K562 (cell line): ENCODE results near the gene DNAAF9. TPM values are rescaled to one million over a fixed set of nuclear protein-coding genes. Genes with fewer than 3 reads are reported as not detected.
A peak's percentile ranks its signal among the peaks of the same experiment; 100 is the strongest.

ENCODE experiments used
- ATAC-seq: fragments of 200-7000 bp; cut with Tn5 transposase; 3 replicates; pipeline ENCODE4 v1.9.1; 2020; ENCODE audit warnings: moderate library complexity
- BruUV-seq: library from RNA; stranded (reverse); fragments of 400-500 nt; replicated peaks from 2 replicates; lab custom pipeline; 2021; lab: Mats Ljungman, UMichigan
- CTCF ChIA-PET: fragments of 300-600 bp; formaldehyde crosslinking; extraction: SDS; loops from one replicate; lab custom pipeline; 2021; ENCODE audit warnings: low intra/inter-chr PET ratio; lab: Yijun Ruan, JAX
- POLR2A ChIA-PET: fragments of 300-600, 350-650 bp; sonication (Branson Sonifier 250); formaldehyde crosslinking; extraction: SDS; loops from one replicate; lab custom pipeline; 2021; ENCODE audit warnings: antibody characterized with exemption, inconsistent platforms; lab: Yijun Ruan, JAX
- DNase-seq, 4 experiments: peaks; one replicate each; pipeline versions ENCODE4 v3.0.0 to v3.0.0-alpha.2; 2011 to 2018; ENCODE audit warnings: low spot score in 3 of 4, mixed read lengths in 3 of 4; ENCODE audit errors: extremely low read depth in 1 of 4
- FAIRE-seq: peaks from 2 replicates; lab custom pipeline; 2011; peaks lifted over from hg19 to GRCh38; lab: Jason Lieb, UNC
- H2AFZ ChIP-seq: 2 replicates; pipeline ENCODE4 v1.6.0; 2011; ENCODE audit warnings: low read depth, low read length, control low read depth, inconsistent platforms
- H3K27ac ChIP-seq: fragments of 200-600 bp; 3 replicates; pipeline ENCODE4 v1.8.0; 2011; ENCODE audit warnings: low read depth, mild to moderate bottlenecking, control low read depth, inconsistent platforms, low read length, moderate library complexity, mixed read lengths; ENCODE audit errors: extremely low read depth
- H3K27me3 ChIP-seq, 2 experiments: fragments of 300-600 bp in 1 of 2; 2 replicates in 1 of 2; 3 replicates in 1 of 2; pipeline versions ENCODE4 v1.6.0 to v1.8.0; 2011; ENCODE audit warnings: inconsistent platforms in 2 of 2, low read length in 2 of 2, mild to moderate bottlenecking in 1 of 2, mixed read lengths in 1 of 2, moderate library complexity in 1 of 2; ENCODE audit not compliant: control insufficient read depth in 2 of 2, insufficient read depth in 2 of 2
- H3K36me3 ChIP-seq: fragments of 300-600 bp; 3 replicates; pipeline ENCODE4 v1.8.0; 2011; ENCODE audit warnings: mild to moderate bottlenecking, low read length, inconsistent platforms; ENCODE audit not compliant: control insufficient read depth, insufficient read depth
- H3K4me1 ChIP-seq, 2 experiments: fragments of 200-600 bp in 1 of 2; replicated peaks in 1 of 2; 2 replicates in 1 of 2; 3 replicates in 1 of 2; pipeline versions ENCODE4 v1.5.1 to v1.8.0; 2011; ENCODE audit warnings: inconsistent platforms in 2 of 2, low read length in 2 of 2, mild to moderate bottlenecking in 1 of 2, mixed read lengths in 1 of 2, moderate library complexity in 1 of 2; ENCODE audit not compliant: control insufficient read depth in 2 of 2, insufficient read depth in 2 of 2
- H3K4me2 ChIP-seq: 2 replicates; pipeline ENCODE4 v1.6.1; 2011; ENCODE audit warnings: low read length, control low read depth, inconsistent platforms, mixed read lengths; ENCODE audit not compliant: insufficient read depth
- H3K4me3 ChIP-seq: fragments of 200-600 bp; sonication (generic), shearing (Covaris generic); 2 replicates; pipeline ENCODE4 v1.5.1; 2016; ENCODE audit warnings: control low read depth, inconsistent platforms
- H3K79me2 ChIP-seq: fragments of 200-600 bp; 3 replicates; pipeline ENCODE4 v1.8.0; 2011; ENCODE audit warnings: low read length, inconsistent platforms; ENCODE audit not compliant: control insufficient read depth, insufficient read depth
- H3K9ac ChIP-seq, 2 experiments: 2 replicates each; pipeline versions ENCODE4 v1.6.0 to v1.6.1; 2011; ENCODE audit warnings: low read depth in 2 of 2, low read length in 2 of 2, control low read depth in 1 of 2, inconsistent platforms in 1 of 2, mild to moderate bottlenecking in 1 of 2, mixed read lengths in 1 of 2; ENCODE audit not compliant: insufficient read depth in 1 of 2
- H3K9me1 ChIP-seq: one replicate; pipeline ENCODE4 v1.6.0; 2011; ENCODE audit warnings: inconsistent platforms, mild to moderate bottlenecking, low read length, moderate library complexity; ENCODE audit not compliant: control insufficient read depth, insufficient read depth
- H3K9me3 ChIP-seq: replicated peaks from 2 replicates; pipeline ENCODE4 v1.5.1; 2011; ENCODE audit warnings: low read depth, low read length, inconsistent platforms; ENCODE audit not compliant: control insufficient read depth, insufficient read depth
- H4K20me1 ChIP-seq: replicated peaks from 2 replicates; pipeline ENCODE4 v1.6.1; 2011; ENCODE audit warnings: low read length, inconsistent platforms, mixed read lengths; ENCODE audit not compliant: control insufficient read depth, insufficient read depth
- EGR1 ChIP-seq: fragments of 450-650 bp; conservative IDR thresholded peaks from 2 replicates; pipeline ENCODE4 v1.6.1; 2017; ENCODE audit warnings: mild to moderate bottlenecking
- EP400 ChIP-seq: fragments of 450-650 bp; IDR thresholded peaks from 2 replicates; pipeline ENCODE4 v1.6.1; 2017; ENCODE audit warnings: antibody characterized with exemption, mild to moderate bottlenecking, moderate library complexity
- KDM4B ChIP-seq, 2 experiments: fragments of 450-650 bp in 1 of 2; sonication (generic) in 1 of 2; IDR thresholded peaks; 2 replicates each; pipeline ENCODE4 v1.6.1; 2016 to 2017; ENCODE audit warnings: borderline replicate concordance in 2 of 2, antibody characterized with exemption in 1 of 2, low read depth in 1 of 2, mild to moderate bottlenecking in 1 of 2
- POLR2AphosphoS2 ChIP-seq: IDR thresholded peaks from 2 replicates; pipeline ENCODE4 v1.6.1; 2012; ENCODE audit warnings: low read length, improper control_type of control experiment
- SP1 ChIP-seq: sonication (generic); formaldehyde crosslinking; IDR thresholded peaks from 2 replicates; pipeline ENCODE4 v1.8.1; 2022; ENCODE audit warnings: mild to moderate bottlenecking, missing genetic modification reagents
- U2AF1 ChIP-seq: fragments of 200-400 bp; formaldehyde crosslinking; optimal IDR thresholded peaks from 2 replicates; pipeline ENCODE3; 2017; ENCODE audit warnings: mild to moderate bottlenecking, low read depth, low read length, moderate library complexity
- ZNF41 ChIP-seq: fragments of 250-450 bp; sonication (Bioruptor Pico); conservative IDR thresholded peaks from 2 replicates; pipeline ENCODE4 v1.4.0; 2020; ENCODE audit warnings: mild to moderate bottlenecking
- WGBS: fragments of 100-300 bp; shearing (Covaris generic); methylation state at CpG from one replicate; pipeline ENCODE4 v1.1.6; 2016; ENCODE audit warnings: low coverage, mixed read lengths; ENCODE audit not compliant: insufficient coverage; ENCODE audit errors: missing lambda C conversion rate; 5-methylcytosine and 5-hydroxymethylcytosine counted together
- in situ Hi-C: fragments of 300-500 bp; cut with MboI; formaldehyde crosslinking; loops from 4 replicates; pipeline ENCODE4 v1.15.0; 2018; ENCODE audit warnings: inconsistent platforms, mixed read lengths
- intact Hi-C: fragments of 100-400 bp; cut with micrococcal nuclease; formaldehyde crosslinking; loops from 2 replicates; pipeline ENCODE4 v1.14.2; 2022
- polyA plus RNA-seq, 8 experiments: library from polyadenylated mRNA; depleted of rRNA in 4 of 8; stranded (reverse) in 5 of 8; unstranded in 3 of 8; fragments of >200 nt; fragmentation: Nextera tagmentation in 2 of 8; fragmentation: Illumina TruSeq in 1 of 8; extraction: Ambion mirVana in 2 of 8; extraction: Trizol in 1 of 8; gene quantifications; 2 replicates each; pipeline versions ENCODE4 v1.2.1 to v1.2.3, GENCODE V29; 2011 to 2014; ENCODE audit warnings: inconsistent platforms in 1 of 8, missing spikeins in 1 of 8
- total RNA-seq, 7 experiments: library from RNA; depleted of rRNA in 6 of 7; stranded (reverse); fragments of >200 nt in 6 of 7; fragmentation: Illumina TruSeq in 2 of 7; extraction: Trizol in 2 of 7; gene quantifications; 2 replicates each; pipeline versions ENCODE4 v1.2.1 to v1.2.3, GENCODE V29; 2011 to 2021; ENCODE audit warnings: low replicate concordance in 1 of 7
- TF ChIP-seq, protein P1 (sequence below): fragments of 450-650 bp; IDR thresholded peaks from 2 replicates; pipeline ENCODE4 v1.6.1; 2016; ENCODE audit warnings: mild to moderate bottlenecking, moderate library complexity
- TF ChIP-seq, protein P2 (sequence below), 2 experiments: fragments of 450-650 bp; conservative IDR thresholded peaks; 2 replicates each; pipeline ENCODE4 v1.6.1; 2017; ENCODE audit warnings: mild to moderate bottlenecking in 2 of 2, moderate library complexity in 2 of 2

Gene DNAAF9
- total and polyA plus RNA-seq, 9 of the 15 experiments (the other 6 are each of a cell fraction or from before 2014, with no cell fraction given), result 0.42 to 2.9 (median 1.9) TPM

DNA sequence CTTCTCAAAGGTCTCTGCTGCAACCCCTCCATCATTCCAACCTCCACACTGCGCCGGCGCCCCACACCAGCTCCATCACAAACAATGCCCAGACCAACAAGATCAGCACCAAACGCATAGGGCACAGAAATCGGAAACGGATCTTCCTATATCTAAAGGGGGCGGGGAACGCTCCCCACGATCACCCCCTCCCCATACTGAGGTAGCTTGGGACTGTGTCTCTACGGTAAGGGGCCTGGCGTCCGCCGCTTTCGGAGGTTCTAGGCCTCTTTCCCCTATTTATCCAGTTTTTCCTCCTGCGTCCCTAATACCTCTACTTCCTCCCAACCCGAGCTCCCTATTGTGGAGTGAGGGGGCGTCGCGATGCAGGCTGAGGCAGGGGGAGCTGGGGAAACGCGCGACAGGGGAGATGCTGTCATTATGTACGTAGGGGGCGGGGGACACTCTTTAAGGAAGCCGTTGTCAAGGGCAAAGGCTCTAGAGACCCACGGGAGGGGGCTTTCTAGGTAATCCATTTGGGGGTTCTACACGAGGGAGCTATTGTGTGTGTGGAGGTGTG is 909 bp downstream of the DNAAF9 start:
- peaks cover 15% of the 10 kb centered on the region for H3K79me2 ChIP-seq
- ChIA-PET CTCF (no interaction called here), POLR2A (no interaction called here)
- H3K36me3 ChIP-seq, result no peaks in the 10 kb centered on the region
- ATAC-seq (peak; percentile 26), FAIRE-seq (no peak), DNase-seq (peak; percentile 17 to 38 (median 22))
- WGBS, result 20% methylated on average over 20 of the region's 27 CpGs
- no peaks in the 10 kb centered on the region for H3K9me1 ChIP-seq
- H3K27ac ChIP-seq, result peak overlapping the region; percentile 72
- no TSS peak for BruUV-seq
- no peaks in the 10 kb centered on the region for H3K9me3 ChIP-seq
- H4K20me1 ChIP-seq, result no peaks in the 10 kb centered on the region
- H2AFZ ChIP-seq, result peak overlapping the region; percentile 77
- peaks cover 8 to 10% of the 10 kb centered on the region in 2 experiments; a peak in 4 of 5 replicates for H3K4me1 ChIP-seq
- peak overlapping the region; percentile 88 for H3K4me2 ChIP-seq
- no peaks in the 10 kb centered on the region for H3K27me3 ChIP-seq
- H3K4me3 ChIP-seq, result peak overlapping the region; percentile 80
- peak overlapping the region; percentile 78 to 94 for H3K9ac ChIP-seq
- intact Hi-C loops, result no loop called here
- in situ Hi-C loops, result no loop called here
- TF ChIP-seq, protein P1, sequence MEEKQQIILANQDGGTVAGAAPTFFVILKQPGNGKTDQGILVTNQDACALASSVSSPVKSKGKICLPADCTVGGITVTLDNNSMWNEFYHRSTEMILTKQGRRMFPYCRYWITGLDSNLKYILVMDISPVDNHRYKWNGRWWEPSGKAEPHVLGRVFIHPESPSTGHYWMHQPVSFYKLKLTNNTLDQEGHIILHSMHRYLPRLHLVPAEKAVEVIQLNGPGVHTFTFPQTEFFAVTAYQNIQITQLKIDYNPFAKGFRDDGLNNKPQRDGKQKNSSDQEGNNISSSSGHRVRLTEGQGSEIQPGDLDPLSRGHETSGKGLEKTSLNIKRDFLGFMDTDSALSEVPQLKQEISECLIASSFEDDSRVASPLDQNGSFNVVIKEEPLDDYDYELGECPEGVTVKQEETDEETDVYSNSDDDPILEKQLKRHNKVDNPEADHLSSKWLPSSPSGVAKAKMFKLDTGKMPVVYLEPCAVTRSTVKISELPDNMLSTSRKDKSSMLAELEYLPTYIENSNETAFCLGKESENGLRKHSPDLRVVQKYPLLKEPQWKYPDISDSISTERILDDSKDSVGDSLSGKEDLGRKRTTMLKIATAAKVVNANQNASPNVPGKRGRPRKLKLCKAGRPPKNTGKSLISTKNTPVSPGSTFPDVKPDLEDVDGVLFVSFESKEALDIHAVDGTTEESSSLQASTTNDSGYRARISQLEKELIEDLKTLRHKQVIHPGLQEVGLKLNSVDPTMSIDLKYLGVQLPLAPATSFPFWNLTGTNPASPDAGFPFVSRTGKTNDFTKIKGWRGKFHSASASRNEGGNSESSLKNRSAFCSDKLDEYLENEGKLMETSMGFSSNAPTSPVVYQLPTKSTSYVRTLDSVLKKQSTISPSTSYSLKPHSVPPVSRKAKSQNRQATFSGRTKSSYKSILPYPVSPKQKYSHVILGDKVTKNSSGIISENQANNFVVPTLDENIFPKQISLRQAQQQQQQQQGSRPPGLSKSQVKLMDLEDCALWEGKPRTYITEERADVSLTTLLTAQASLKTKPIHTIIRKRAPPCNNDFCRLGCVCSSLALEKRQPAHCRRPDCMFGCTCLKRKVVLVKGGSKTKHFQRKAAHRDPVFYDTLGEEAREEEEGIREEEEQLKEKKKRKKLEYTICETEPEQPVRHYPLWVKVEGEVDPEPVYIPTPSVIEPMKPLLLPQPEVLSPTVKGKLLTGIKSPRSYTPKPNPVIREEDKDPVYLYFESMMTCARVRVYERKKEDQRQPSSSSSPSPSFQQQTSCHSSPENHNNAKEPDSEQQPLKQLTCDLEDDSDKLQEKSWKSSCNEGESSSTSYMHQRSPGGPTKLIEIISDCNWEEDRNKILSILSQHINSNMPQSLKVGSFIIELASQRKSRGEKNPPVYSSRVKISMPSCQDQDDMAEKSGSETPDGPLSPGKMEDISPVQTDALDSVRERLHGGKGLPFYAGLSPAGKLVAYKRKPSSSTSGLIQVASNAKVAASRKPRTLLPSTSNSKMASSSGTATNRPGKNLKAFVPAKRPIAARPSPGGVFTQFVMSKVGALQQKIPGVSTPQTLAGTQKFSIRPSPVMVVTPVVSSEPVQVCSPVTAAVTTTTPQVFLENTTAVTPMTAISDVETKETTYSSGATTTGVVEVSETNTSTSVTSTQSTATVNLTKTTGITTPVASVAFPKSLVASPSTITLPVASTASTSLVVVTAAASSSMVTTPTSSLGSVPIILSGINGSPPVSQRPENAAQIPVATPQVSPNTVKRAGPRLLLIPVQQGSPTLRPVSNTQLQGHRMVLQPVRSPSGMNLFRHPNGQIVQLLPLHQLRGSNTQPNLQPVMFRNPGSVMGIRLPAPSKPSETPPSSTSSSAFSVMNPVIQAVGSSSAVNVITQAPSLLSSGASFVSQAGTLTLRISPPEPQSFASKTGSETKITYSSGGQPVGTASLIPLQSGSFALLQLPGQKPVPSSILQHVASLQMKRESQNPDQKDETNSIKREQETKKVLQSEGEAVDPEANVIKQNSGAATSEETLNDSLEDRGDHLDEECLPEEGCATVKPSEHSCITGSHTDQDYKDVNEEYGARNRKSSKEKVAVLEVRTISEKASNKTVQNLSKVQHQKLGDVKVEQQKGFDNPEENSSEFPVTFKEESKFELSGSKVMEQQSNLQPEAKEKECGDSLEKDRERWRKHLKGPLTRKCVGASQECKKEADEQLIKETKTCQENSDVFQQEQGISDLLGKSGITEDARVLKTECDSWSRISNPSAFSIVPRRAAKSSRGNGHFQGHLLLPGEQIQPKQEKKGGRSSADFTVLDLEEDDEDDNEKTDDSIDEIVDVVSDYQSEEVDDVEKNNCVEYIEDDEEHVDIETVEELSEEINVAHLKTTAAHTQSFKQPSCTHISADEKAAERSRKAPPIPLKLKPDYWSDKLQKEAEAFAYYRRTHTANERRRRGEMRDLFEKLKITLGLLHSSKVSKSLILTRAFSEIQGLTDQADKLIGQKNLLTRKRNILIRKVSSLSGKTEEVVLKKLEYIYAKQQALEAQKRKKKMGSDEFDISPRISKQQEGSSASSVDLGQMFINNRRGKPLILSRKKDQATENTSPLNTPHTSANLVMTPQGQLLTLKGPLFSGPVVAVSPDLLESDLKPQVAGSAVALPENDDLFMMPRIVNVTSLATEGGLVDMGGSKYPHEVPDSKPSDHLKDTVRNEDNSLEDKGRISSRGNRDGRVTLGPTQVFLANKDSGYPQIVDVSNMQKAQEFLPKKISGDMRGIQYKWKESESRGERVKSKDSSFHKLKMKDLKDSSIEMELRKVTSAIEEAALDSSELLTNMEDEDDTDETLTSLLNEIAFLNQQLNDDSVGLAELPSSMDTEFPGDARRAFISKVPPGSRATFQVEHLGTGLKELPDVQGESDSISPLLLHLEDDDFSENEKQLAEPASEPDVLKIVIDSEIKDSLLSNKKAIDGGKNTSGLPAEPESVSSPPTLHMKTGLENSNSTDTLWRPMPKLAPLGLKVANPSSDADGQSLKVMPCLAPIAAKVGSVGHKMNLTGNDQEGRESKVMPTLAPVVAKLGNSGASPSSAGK, result peak; percentile 9; the same call in 1 of the 2 replicates
- TF ChIP-seq ZNF41 (CRISPR knock-in tag), result no peak
- no peak for TF ChIP-seq U2AF1
- TF ChIP-seq POLR2AphosphoS2, result no peak
- TF ChIP-seq KDM4B (IDR thresholded peaks at IDR 0.05; ENCODE audit: borderline replicate concordance in 2 of 2, low read depth in 1 of 2), result no peak
- no peak for TF ChIP-seq SP1
- TF ChIP-seq, protein P2, sequence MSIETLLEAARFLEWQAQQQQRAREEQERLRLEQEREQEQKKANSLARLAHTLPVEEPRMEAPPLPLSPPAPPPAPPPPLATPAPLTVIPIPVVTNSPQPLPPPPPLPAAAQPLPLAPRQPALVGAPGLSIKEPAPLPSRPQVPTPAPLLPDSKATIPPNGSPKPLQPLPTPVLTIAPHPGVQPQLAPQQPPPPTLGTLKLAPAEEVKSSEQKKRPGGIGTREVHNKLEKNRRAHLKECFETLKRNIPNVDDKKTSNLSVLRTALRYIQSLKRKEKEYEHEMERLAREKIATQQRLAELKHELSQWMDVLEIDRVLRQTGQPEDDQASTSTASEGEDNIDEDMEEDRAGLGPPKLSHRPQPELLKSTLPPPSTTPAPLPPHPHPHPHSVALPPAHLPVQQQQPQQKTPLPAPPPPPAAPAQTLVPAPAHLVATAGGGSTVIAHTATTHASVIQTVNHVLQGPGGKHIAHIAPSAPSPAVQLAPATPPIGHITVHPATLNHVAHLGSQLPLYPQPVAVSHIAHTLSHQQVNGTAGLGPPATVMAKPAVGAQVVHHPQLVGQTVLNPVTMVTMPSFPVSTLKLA (conservative IDR thresholded peaks at IDR 0.05), result 0 out of 4 replicates have a peak, but pooled peaks of 1 of the 2 experiments have one; percentile 5
- peak; percentile 61 for TF ChIP-seq EGR1
- 0 out of 2 replicates have a peak, but pooled peaks have one; percentile 10 for TF ChIP-seq EP400
